ENCODE results near the gene TLR9.

The TLR9 gene

GRCh38 chr3:52247409-52248164, 22.1 kb upstream of the TLR9 start:
- DNase-seq (ENCODE audit: low read depth), result no peak

GRCh38 chr3:52246728-52247408, 21.4 kb upstream of the TLR9 start:
- DNase-seq (ENCODE audit: low read depth), result no peak

GRCh38 chr3:52246264-52246620, 20.8 kb upstream of the TLR9 start:
- no peak for DNase-seq (ENCODE audit: low read depth)

GRCh38 chr3:52245322-52246263, 20.1 kb upstream of the TLR9 start, which contains the start of gene PPM1M:
Gene PPM1M, plus strand, starts transcription at chr3:52245759. Its CDS starts 66 bp downstream, at chr3:52245825.
- DNase-seq (ENCODE audit: low read depth), result peak; percentile 72

- no peak for DNase-seq (ENCODE audit: low read depth)
These were observed 18.6 kb upstream of the TLR9 start for GRCh38 chr3:52243791-52244628.

GRCh38 chr3:52242039-52242438, 16.6 kb upstream of the TLR9 start:
- DNase-seq (ENCODE audit: low read depth), result no peak

GRCh38 chr3:52240886-52241370, 15.5 kb upstream of the TLR9 start:
- DNase-seq (ENCODE audit: low read depth), result no peak

- DNase-seq (ENCODE audit: low read depth), result no peak
These were observed 14.8 kb upstream of the TLR9 start for GRCh38 chr3:52240059-52240885.

GRCh38 chr3:52238761-52239701, 13.6 kb upstream of the TLR9 start, which contains the start of gene TWF2:
Gene TWF2, minus strand, starts transcription at chr3:52239158. Its CDS starts 142 bp downstream, at chr3:52239016.
- peak; percentile 81 for DNase-seq (ENCODE audit: low read depth)

- DNase-seq (ENCODE audit: low read depth), result no peak
These were observed 12.8 kb upstream of the TLR9 start for GRCh38 chr3:52238193-52238760.

- no peak for DNase-seq (ENCODE audit: low read depth)
These were observed 12.3 kb upstream of the TLR9 start for GRCh38 chr3:52237657-52238172.

GRCh38 chr3:52237006-52237656, 11.7 kb upstream of the TLR9 start:
- DNase-seq (ENCODE audit: low read depth), result no peak

- DNase-seq (ENCODE audit: low read depth), result no peak
These were observed 11.0 kb upstream of the TLR9 start for GRCh38 chr3:52236424-52236886.

GRCh38 chr3:52234516-52235447, 9.3 kb upstream of the TLR9 start:
- no peak for DNase-seq (ENCODE audit: low read depth)

- no peak for DNase-seq (ENCODE audit: low read depth)
These were observed 8.5 kb upstream of the TLR9 start for GRCh38 chr3:52233968-52234367.

GRCh38 chr3:52233108-52233591, 7.7 kb upstream of the TLR9 start:
- DNase-seq (ENCODE audit: low read depth), result no peak
